Smooth muscle cell (in vitro differentiated cells): ENCODE measurements around the gene SH3BP2. TPM values are rescaled to one million over a fixed set of nuclear protein-coding genes. Genes with fewer than 3 reads are reported as not detected.

Experiments used
- DNase-seq: peaks from one replicate; lab custom pipeline; 2025; ENCODE audit not compliant: unreplicated experiment; lab: John Stamatoyannopoulos, UW
- H2AFZ ChIP-seq: fragments of 200-600 bp; sonication (generic); 2 replicates; pipeline ENCODE4 v1.6.0; 2016; ENCODE audit warnings: antibody characterized with exemption, low read depth, mild to moderate bottlenecking
- H3F3A ChIP-seq: fragments of 200-600 bp; sonication (generic); 2 replicates; pipeline ENCODE4 v1.6.0; 2017; ENCODE audit warnings: antibody characterized with exemption, low read depth
- H3K27ac ChIP-seq: fragments of 200-600 bp; sonication (generic); 2 replicates; pipeline ENCODE4 v1.5.1; 2016; ENCODE audit warnings: low read depth, mild to moderate bottlenecking
- H3K27me3 ChIP-seq: fragments of 200-600 bp; sonication (generic); 2 replicates; pipeline ENCODE4 v1.6.1; 2016; ENCODE audit warnings: low read depth, mild to moderate bottlenecking
- H3K36me3 ChIP-seq: fragments of 200-600 bp; sonication (generic); 2 replicates; pipeline ENCODE4 v1.5.1; 2016; ENCODE audit warnings: low read depth
- H3K4me1 ChIP-seq: fragments of 200-600 bp; sonication (generic); 2 replicates; pipeline ENCODE4 v1.5.1; 2016; ENCODE audit warnings: low read depth
- H3K4me2 ChIP-seq: fragments of 200-600 bp; sonication (generic); 2 replicates; pipeline ENCODE4 v1.6.0; 2016; ENCODE audit warnings: mild to moderate bottlenecking
- H3K4me3 ChIP-seq: fragments of 200-600 bp; sonication (generic); 2 replicates; pipeline ENCODE4 v1.5.1; 2016; ENCODE audit warnings: mild to moderate bottlenecking
- H3K79me2 ChIP-seq: fragments of 200-600 bp; sonication (generic); 2 replicates; pipeline ENCODE4 v1.6.0; 2016; ENCODE audit warnings: low read depth, mild to moderate bottlenecking
- H3K9ac ChIP-seq: fragments of 200-600 bp; sonication (generic); 2 replicates; pipeline ENCODE4 v1.6.0; 2016; ENCODE audit warnings: low read depth
- H3K9me3 ChIP-seq: fragments of 200-600 bp; sonication (generic); replicated peaks from 2 replicates; pipeline ENCODE4 v1.5.1; 2016; ENCODE audit warnings: low read depth
- H4K20me1 ChIP-seq: fragments of 200-600 bp; sonication (generic); 2 replicates; pipeline ENCODE4 v1.6.0; 2016; ENCODE audit warnings: low read depth
- CTCF ChIP-seq: fragments of 200-600 bp; sonication (generic); IDR thresholded peaks from 2 replicates; pipeline ENCODE4 v1.5.1; 2017; ENCODE audit warnings: borderline replicate concordance, mild to moderate bottlenecking, antibody characterized with exemption; ENCODE audit not compliant: insufficient read depth, poor library complexity, severe bottlenecking
- WGBS: methylation state at CpG from one replicate; pipeline ENCODE4 v1.1.7; 2016; ENCODE audit warnings: low lambda C conversion rate; 5-methylcytosine and 5-hydroxymethylcytosine counted together
- polyA plus RNA-seq: library from polyadenylated mRNA; unstranded; fragments of >200 nt; fragmentation: Nextera tagmentation; extraction: Ambion mirVana; gene quantifications from 2 replicates; pipeline ENCODE4 v1.2.1, GENCODE V29; 2016
- total RNA-seq: library from RNA; depleted of rRNA; stranded (reverse); fragments of >200 nt; gene quantifications from 2 replicates; pipeline ENCODE4 v1.2.3, GENCODE V29; 2014

The SH3BP2 gene
- total and polyA plus RNA-seq, 2 experiments from 2014 or later, result 17.3 to 19.3 TPM

GRCh38 chr4:2787230-2788100 is 5.4 kb upstream of the SH3BP2 start:
- Histone ChIP-seq H3K4me3 (no peak overlapping the region), H3F3A (no peaks in the 10 kb centered on the region), H3K4me1 (no peaks in the 10 kb centered on the region), H3K27ac (no peak overlapping the region), H3K36me3 (no peaks in the 10 kb centered on the region), H3K4me2 (no peak overlapping the region), H3K79me2 (no peaks in the 10 kb centered on the region), H2AFZ (no peak overlapping the region), H3K9me3 (no peaks in the 10 kb centered on the region), H3K9ac (no peak overlapping the region), H3K27me3 (no peaks in the 10 kb centered on the region), H4K20me1 (no peaks in the 10 kb centered on the region)
- 87% methylated on average over 18 of the region's 18 CpGs for WGBS
- no peak for TF ChIP-seq CTCF
- no peak for DNase-seq

- Histone ChIP-seq H3K27me3 (no peaks in the 10 kb centered on the region), H3K4me2 (no peak overlapping the region), H3K4me3 (no peak overlapping the region), H4K20me1 (no peaks in the 10 kb centered on the region), H3K4me1 (no peaks in the 10 kb centered on the region), H2AFZ (no peak overlapping the region), H3K9me3 (no peaks in the 10 kb centered on the region), H3K9ac (no peak overlapping the region), H3K36me3 (no peaks in the 10 kb centered on the region), H3K27ac (no peak overlapping the region), H3F3A (no peaks in the 10 kb centered on the region), H3K79me2 (no peaks in the 10 kb centered on the region)
- 73% methylated on average over 3 of the region's 7 CpGs for WGBS
- no peak for TF ChIP-seq CTCF
- no peak for DNase-seq
These were observed 4.8 kb upstream of the SH3BP2 start for GRCh38 chr4:2788101-2788500.

GRCh38 chr4:2788532-2789103 is 4.3 kb upstream of the SH3BP2 start:
- no peak overlapping the region for H3K9ac ChIP-seq
- H3K36me3 ChIP-seq, result no peaks in the 10 kb centered on the region
- no peaks in the 10 kb centered on the region for H4K20me1 ChIP-seq
- no peaks in the 10 kb centered on the region for H3K9me3 ChIP-seq
- H3F3A ChIP-seq, result no peaks in the 10 kb centered on the region
- H3K4me2 ChIP-seq, result no peak overlapping the region
- H3K79me2 ChIP-seq, result no peaks in the 10 kb centered on the region
- H3K27ac ChIP-seq, result no peak overlapping the region
- no peak overlapping the region for H2AFZ ChIP-seq
- no peaks in the 10 kb centered on the region for H3K4me1 ChIP-seq
- 77% methylated on average over 4 of the region's 4 CpGs for WGBS
- no peak overlapping the region for H3K4me3 ChIP-seq
- no peak for DNase-seq
- H3K27me3 ChIP-seq, result no peaks in the 10 kb centered on the region
- TF ChIP-seq CTCF, result no peak
